Subcutaneous adipose tissue (tissue), 4 donors: ENCODE measurements around the gene TACSTD2. TPM values are rescaled to one million over a fixed set of nuclear protein-coding genes. Genes with fewer than 3 reads are reported as not detected.

Experiments used
- CTCF ChIP-seq: fragments of 450-650 bp; IDR thresholded peaks from one replicate; pipeline ENCODE4 v1.5.1; 2016; ENCODE audit warnings: low read depth, mild to moderate bottlenecking, control low read depth, antibody characterized with exemption, moderate library complexity
- total RNA-seq, 4 donors: library from RNA; depleted of rRNA; stranded (reverse); fragments of >200 nt; gene quantifications; one replicate each; pipeline ENCODE4 v1.1.0, GENCODE V29; 2016

TACSTD2 gene
- total RNA-seq, 4 donors from 2014 or later = 0.51 to 2.1 (median 0.94) TPM

GRCh38 chr1:58596631-58597052 is 19.6 kb upstream of the TACSTD2 start:
- TF ChIP-seq CTCF = no peak

GRCh38 chr1:58594546-58594945 is 17.5 kb upstream of the TACSTD2 start:
- TF ChIP-seq CTCF = no peak

- no peak for TF ChIP-seq CTCF
Measured at GRCh38 chr1:58592522-58593134, 15.6 kb upstream of the TACSTD2 start.

- no peak for TF ChIP-seq CTCF
Measured at GRCh38 chr1:58591806-58592205, 14.8 kb upstream of the TACSTD2 start.

GRCh38 chr1:58590019-58590418 is 13.0 kb upstream of the TACSTD2 start:
- no peak for TF ChIP-seq CTCF

- TF ChIP-seq CTCF = no peak
Measured at GRCh38 chr1:58588396-58588795, 11.3 kb upstream of the TACSTD2 start.

GRCh38 chr1:58587667-58588066 is 10.6 kb upstream of the TACSTD2 start:
- TF ChIP-seq CTCF = no peak
